ENCODE results near the gene TMEM245. TPM values are rescaled to one million over a fixed set of nuclear protein-coding genes. Genes with fewer than 3 reads are reported as not detected.
A peak's percentile ranks its signal among the peaks of the same experiment; 100 is the strongest.

TMEM245 gene
- total RNA-seq, 1 donor from 2014 or later = 34.2 TPM

DNA sequence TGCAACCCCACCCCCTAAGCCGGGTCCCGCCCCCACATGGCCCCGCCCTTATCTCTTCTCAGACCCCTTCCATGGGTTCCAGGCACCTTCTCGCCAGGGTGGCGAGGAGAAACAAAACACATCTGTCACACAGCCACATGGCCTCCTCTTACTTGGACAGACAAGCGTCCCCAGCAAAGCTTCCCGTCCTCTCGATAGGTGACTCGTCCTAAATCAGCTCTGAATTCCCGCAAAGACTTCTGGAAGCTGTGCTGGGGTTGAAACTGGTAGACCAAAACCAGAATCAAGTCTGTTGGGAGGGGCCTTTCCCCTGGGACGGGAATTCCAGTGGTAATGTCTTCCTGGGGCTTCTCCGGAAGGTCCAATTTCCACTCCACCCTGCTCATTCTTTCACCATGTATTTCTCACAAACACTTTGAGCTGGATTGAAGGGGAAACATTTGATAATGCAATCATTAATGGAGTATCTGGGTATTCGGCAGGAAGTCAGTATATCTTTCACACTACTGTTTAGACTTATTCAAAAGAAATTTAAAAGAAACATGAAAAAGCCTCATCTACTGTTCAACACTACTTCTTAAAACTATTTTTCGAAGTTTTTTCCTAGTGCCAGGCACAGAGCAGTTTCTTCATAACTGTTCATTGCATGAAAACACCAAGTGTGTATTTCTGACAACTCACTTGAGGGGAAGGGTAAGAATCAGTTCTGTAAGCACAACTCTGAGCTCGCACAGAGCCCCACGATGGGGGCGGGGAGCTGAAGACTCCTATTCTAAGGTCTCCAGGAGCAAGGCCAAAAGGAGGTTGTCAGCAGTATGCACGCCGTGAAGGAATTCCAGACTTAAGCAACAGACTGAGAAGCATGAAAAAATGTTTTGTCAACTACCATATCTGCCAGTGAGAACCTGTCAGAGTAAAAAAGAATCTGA, 105.8 kb downstream of the TMEM245 start:
- FAIRE-seq (no peak), DNase-seq (ENCODE audit: low read depth) (peak; percentile 58)
- H3K36me3 ChIP-seq (ENCODE audit: control insufficient read depth, insufficient read depth, low read length) = no peaks in the 10 kb centered on the region
- TF ChIP-seq, protein P1, sequence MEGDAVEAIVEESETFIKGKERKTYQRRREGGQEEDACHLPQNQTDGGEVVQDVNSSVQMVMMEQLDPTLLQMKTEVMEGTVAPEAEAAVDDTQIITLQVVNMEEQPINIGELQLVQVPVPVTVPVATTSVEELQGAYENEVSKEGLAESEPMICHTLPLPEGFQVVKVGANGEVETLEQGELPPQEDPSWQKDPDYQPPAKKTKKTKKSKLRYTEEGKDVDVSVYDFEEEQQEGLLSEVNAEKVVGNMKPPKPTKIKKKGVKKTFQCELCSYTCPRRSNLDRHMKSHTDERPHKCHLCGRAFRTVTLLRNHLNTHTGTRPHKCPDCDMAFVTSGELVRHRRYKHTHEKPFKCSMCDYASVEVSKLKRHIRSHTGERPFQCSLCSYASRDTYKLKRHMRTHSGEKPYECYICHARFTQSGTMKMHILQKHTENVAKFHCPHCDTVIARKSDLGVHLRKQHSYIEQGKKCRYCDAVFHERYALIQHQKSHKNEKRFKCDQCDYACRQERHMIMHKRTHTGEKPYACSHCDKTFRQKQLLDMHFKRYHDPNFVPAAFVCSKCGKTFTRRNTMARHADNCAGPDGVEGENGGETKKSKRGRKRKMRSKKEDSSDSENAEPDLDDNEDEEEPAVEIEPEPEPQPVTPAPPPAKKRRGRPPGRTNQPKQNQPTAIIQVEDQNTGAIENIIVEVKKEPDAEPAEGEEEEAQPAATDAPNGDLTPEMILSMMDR (IDR thresholded peaks at IDR 0.05; ENCODE audit: insufficient read depth, low read length, severe bottlenecking) = no peak
- H3K27me3 ChIP-seq (ENCODE audit: control insufficient read depth, insufficient read depth, low read length) = no peaks in the 10 kb centered on the region
- H3K4me3 ChIP-seq (ENCODE audit: low read depth, low read length) = peak overlapping the region; percentile 54

DNA sequence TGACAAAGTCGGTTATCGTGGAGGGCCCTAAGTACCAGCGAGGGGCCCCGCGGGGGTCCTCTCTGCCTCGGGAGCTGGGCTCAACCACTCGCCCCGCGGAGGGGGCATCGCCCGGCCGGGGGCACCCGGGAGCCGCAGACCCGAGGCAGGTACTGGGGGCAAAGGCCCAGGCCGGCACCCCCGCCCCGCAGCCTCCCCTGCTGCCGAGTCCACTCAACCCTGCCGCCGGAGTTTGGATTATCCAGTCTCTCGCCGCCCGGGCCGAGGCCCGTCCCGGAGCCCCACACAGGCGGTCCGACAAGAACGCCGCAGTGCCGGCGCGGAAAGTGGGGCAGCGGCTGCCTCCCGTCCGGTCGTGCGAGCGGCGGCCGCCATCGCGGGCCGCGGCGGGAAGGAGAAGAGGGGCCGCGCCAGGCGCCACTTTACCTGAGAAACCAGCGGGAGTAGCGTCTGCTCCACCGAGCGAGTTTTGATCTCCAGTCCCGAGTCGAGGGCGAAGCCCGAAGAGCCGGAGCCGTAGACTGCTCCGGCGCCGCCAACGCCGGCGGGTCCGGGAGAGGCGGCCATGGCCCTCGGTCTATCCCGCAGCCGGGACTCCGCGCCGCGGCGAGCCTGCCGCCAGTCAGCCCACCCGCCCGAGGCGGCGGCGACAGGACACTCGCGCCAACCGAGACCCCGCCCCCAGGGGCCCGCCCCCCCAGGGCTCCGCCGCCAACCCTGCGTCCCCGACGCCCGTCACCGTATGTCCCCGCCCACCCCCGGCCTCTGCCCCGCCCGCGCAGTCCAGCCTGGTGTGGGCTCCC, 106.7 kb downstream of the TMEM245 start, which contains the start of gene CTNNAL1:
TSS of gene CTNNAL1 (minus strand) at position 624 of the 803 bp plus-strand sequence. CDS start at position 567, 57 bp downstream.
- FAIRE-seq = no peak
- H3K27me3 ChIP-seq (ENCODE audit: control insufficient read depth, insufficient read depth, low read length) = no peaks in the 10 kb centered on the region
- TF ChIP-seq, protein P1 (IDR thresholded peaks at IDR 0.05; ENCODE audit: insufficient read depth, low read length, severe bottlenecking) = no peak

DNA sequence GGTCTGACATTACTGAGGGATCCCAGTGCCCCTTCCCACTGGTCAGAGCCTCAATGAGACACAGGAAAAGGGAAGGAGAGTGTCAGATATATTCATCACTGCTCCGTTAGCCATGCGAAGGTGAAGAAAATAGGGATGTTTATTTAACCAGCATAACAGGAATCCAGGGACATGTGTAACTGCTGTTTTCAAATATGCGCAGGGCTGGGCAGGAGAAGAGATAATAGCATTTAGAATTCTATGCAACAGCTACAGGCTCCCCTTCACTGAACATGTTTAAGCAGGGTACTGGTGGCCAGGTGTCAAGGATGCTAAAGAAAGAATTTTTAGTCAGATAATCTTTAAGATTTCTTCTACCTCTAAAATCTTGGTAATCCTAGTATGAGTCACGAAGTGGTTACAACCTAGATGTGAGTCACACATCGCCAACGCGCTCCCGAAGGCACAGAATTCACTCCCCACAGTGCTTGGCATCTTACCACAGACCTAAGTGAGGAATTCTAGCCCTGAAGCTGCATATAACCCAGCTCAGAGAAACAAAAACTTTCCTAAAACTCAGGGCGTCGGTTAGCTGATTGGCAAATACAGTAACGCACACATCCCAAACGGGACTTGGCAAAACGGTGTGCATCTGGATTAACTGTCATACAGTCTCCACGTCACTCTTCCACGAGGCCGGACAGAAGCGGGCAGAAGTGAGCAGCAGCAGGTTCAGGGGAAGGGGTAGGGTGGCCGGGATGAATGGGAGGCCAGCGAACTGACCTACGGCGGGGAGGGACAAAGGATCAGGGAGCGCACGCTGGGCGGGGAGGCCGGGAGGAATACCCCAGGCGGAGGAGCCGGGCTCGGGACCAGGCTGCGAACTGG, 107.5 kb downstream of the TMEM245 start:
- DNase-seq (ENCODE audit: low read depth) (peak; percentile 99), FAIRE-seq (no peak)
- H3K4me3 ChIP-seq (ENCODE audit: low read depth, low read length) = peak overlapping the region; percentile 54
- TF ChIP-seq, protein P1 (IDR thresholded peaks at IDR 0.05; ENCODE audit: insufficient read depth, low read length, severe bottlenecking) = no peak
- H3K36me3 ChIP-seq (ENCODE audit: control insufficient read depth, insufficient read depth, low read length) = no peaks in the 10 kb centered on the region
- no peaks in the 10 kb centered on the region for H3K27me3 ChIP-seq (ENCODE audit: control insufficient read depth, insufficient read depth, low read length)

More for the DNA sequence above, 106.7 kb downstream of the TMEM245 start, which contains the start of gene CTNNAL1:
- Histone ChIP-seq H3K4me3 (ENCODE audit: low read depth, low read length) (peak within 1 kb of the TSS; percentile 54), H3K36me3 (ENCODE audit: control insufficient read depth, insufficient read depth, low read length) (no peaks in the 10 kb centered on the region)
- DNase-seq (ENCODE audit: low read depth) = no peak

DNA sequence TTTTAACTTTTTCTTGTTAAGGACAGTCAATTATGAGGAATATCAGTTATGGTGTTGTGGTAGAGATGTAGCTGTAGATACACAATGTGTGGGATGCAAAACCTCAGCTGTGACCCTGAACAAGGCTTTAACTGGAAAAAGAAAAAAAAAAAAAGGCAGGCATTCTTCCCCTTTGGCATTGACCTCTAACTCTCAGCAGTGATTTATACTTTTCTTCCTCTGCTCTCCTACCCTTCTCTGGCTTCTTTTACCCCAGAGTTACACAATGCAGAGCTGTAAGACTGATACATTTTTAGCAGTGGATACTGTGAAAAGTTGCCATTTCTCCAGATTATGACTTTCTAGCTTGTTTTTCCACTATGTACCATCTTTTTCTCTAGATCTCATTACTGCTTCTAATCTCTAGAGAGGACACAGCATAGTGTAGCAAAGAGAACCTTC, 108.5 kb downstream of the TMEM245 start:
- TF ChIP-seq, protein P1 (IDR thresholded peaks at IDR 0.05; ENCODE audit: insufficient read depth, low read length, severe bottlenecking) = no peak
- H3K4me3 ChIP-seq (ENCODE audit: low read depth, low read length) = no peak overlapping the region
- FAIRE-seq (no peak), DNase-seq (ENCODE audit: low read depth) (no peak)
- H3K27me3 ChIP-seq (ENCODE audit: control insufficient read depth, insufficient read depth, low read length) = no peaks in the 10 kb centered on the region
- no peaks in the 10 kb centered on the region for H3K36me3 ChIP-seq (ENCODE audit: control insufficient read depth, insufficient read depth, low read length)

DNA sequence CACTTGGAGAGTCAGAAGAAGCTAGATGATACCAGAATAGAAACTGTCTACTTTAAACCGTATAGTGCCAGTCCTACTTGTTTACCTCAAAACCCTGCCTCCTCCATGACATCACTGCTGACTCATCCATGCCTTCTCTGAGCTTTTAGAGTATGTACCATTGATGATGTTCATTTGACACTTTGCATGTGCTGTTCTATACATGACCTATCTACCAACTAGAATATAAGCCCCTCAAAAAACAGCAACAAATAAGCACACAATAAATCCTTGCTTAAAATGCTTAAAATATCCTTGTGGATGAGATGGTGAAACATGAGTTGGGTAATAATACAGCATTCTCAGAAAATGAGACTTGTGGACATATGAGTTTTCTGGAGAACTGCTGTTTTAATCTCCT, 109.0 kb downstream of the TMEM245 start:
- Histone ChIP-seq H3K36me3 (ENCODE audit: control insufficient read depth, insufficient read depth, low read length) (no peaks in the 10 kb centered on the region), H3K4me3 (ENCODE audit: low read depth, low read length) (no peak overlapping the region), H3K27me3 (ENCODE audit: control insufficient read depth, insufficient read depth, low read length) (no peaks in the 10 kb centered on the region)
- TF ChIP-seq, protein P1 (IDR thresholded peaks at IDR 0.05; ENCODE audit: insufficient read depth, low read length, severe bottlenecking) = no peak
- peak; percentile 86 for DNase-seq (ENCODE audit: low read depth)
- FAIRE-seq = no peak
